Measurements from ENCODE around the gene FYCO1.

Gene FYCO1

DNA sequence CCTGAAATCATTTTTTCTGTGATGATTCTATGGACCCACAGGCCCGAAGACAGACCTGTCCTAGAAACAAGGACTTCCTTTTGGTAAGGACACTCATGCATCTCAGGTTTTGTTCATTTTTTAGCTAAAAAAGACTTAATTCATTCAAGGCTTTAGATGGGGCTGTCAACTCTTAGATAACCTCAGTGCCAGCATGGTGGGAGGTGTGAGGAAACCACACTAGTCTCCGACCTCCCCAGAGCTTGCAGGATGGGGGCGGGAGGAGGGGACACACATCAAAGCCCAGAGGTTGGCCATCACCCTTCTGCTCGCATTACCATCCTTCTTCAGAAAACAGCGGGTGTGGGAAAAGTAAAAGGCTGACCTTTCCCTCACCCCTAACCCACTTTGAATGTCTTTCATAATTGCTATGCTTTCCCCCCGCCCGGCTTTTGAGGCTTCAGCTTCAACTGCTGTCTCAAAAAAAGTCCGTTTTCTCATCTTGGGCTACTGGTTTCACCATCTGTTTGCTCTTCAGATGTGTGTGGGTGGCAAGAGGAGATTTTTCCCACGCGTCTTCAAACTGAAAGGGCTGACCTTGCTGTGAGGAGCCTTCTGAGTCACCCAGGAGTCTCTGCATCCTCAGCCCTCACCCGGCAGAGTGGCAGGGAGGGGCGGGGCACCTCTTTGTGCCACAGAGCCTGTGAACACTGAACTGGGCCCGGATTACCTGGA, 79.9 kb downstream of the FYCO1 start:
- peak; percentile 51 for DNase-seq (ENCODE audit: low read depth)

DNA sequence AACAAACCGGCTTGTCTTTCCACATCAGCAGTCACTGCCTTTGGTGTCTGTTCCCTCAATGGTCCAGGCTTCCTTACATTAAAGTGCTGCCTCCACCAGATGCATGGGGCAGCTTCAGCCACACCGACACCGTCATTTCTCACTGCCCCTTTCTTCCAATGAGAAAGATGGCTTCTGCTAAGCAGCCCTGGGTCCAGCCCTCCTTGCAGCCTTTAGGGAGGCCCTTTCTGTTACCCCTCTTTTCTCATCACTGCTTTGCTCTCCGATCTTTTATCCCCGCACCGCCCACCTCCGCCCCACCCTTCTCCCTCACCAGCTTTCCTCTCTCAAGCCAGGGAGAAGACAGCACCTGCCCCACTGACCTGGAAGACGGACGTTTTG, 80.6 kb downstream of the FYCO1 start:
- DNase-seq (ENCODE audit: low read depth): no peak

DNA sequence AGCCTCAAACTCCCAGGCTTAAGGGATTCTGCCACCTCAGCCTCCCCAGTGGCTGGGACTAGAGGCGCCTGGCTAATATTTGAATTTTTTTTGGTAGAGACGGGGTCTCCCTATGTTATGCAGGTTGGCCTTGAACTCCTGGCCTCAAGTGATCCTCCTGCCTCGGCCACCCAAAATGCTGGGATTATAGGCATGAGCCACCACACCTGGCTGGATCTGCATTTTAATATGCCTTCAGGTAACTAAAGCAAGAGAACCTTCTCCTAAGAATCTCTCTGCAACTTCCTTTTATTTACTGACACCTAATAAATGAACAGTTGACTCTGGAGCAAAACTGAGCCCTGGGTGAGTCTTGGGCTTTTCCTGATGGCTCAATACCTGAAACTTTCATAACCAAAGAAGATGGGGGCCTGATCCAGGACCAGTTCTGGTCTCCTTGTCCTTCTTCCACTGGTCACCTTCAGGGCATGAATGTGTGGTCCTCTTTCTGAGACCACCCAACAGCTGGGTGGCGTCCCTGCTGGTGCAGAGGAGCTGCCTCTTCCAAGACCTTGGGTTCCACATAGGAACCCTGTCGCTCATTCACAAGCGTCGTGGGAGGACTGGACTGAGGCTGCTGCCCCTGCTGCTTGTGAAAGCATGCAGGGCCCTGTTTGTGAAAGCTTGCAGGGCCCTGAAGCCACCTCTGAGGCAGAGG, 81.1 kb downstream of the FYCO1 start:
- no peak for DNase-seq (ENCODE audit: low read depth)

GRCh38 chr3:45912435-45912834, 83.2 kb downstream of the FYCO1 start:
- DNase-seq (ENCODE audit: low read depth): no peak

- DNase-seq (ENCODE audit: low read depth): no peak
Observed at GRCh38 chr3:45911511-45912226, 84.0 kb downstream of the FYCO1 start.

- no peak for DNase-seq (ENCODE audit: low read depth)
Observed at GRCh38 chr3:45910892-45911291, 84.7 kb downstream of the FYCO1 start.

DNA sequence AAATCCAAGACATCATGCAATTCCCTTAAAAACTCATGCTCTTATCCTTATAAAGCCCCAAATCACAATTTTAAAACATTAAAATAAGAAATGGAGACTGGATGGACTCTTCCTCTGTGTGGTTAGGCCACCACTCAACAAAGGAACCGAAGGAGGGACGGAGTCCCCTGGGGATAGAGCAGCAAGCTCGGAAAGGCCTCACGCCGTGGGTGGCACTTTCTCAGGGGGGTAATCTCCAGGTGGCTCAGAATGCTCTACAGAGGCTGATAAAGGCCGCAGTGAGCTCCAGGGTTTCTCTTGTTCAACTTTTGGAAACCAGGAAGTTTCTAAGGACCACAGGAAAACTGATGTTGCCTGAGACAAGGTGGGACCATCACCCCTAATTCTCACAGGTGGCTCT, 86.1 kb downstream of the FYCO1 start:
- no peak for DNase-seq (ENCODE audit: low read depth)

DNA sequence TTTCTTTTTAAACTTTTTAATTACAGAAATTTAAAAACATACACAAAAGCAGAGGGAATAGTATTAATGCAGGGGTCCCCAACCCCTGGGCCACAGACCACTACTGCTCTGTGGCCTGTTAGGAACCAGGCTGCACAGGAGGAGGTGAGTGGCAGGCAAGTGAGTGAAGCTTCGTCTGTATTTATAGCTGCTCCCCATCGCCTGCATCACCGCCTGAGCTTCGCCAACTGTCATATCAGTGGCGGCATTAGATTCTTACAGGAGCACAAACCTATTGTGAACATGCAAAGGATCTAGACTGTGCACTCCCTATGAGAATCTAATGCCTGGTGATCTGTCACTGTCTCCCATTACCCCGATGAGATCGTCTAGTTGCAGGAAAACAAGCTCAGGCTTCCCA, 86.9 kb downstream of the FYCO1 start:
- DNase-seq (ENCODE audit: low read depth): no peak

GRCh38 chr3:45907769-45908705, 87.6 kb downstream of the FYCO1 start:
- DNase-seq (ENCODE audit: low read depth): no peak

- DNase-seq (ENCODE audit: low read depth): no peak
Observed at GRCh38 chr3:45906681-45907407, 88.8 kb downstream of the FYCO1 start.

DNA sequence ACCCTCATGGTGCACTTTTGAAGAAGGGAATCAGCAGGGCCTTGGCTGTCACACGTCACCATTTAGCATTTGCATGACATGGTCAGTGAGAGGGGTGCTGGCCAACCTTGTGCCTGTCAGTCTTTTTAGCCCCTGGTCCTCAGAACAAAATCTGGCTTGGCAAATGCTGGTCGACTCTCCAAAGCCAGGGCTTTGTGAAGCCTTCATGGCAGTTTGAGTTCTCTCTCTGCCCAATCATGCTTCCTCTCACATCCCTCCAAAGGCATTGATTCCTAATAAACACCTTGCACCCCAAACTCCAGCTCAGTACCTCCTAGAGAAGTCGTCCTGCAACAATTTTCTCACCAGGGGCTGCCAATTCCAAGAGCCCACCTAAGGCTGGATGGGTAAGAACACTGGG, 89.9 kb downstream of the FYCO1 start:
- no peak for DNase-seq (ENCODE audit: low read depth)

DNA sequence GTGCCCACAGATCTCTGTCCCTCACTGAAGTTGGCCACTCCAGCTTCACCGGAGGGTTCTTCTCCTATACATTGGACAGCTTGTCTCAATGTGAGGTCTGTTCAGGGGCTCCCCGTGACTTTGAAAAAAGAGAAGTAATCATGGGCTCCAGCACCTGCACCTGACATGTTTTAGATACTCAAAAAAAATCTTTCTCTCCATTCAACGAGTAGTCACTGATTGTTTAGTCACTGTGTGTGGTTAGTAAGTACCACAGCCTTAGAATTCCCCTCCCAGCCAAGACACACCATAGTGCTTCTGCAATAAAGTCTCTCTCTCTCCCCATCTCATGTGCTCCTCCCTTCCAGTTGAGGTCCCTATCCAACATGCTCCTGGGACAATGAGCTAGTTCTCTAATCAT, 90.7 kb downstream of the FYCO1 start:
- DNase-seq (ENCODE audit: low read depth): no peak

GRCh38 chr3:45896956-45897355, 98.7 kb downstream of the FYCO1 start:
- DNase-seq (ENCODE audit: low read depth): no peak

DNA sequence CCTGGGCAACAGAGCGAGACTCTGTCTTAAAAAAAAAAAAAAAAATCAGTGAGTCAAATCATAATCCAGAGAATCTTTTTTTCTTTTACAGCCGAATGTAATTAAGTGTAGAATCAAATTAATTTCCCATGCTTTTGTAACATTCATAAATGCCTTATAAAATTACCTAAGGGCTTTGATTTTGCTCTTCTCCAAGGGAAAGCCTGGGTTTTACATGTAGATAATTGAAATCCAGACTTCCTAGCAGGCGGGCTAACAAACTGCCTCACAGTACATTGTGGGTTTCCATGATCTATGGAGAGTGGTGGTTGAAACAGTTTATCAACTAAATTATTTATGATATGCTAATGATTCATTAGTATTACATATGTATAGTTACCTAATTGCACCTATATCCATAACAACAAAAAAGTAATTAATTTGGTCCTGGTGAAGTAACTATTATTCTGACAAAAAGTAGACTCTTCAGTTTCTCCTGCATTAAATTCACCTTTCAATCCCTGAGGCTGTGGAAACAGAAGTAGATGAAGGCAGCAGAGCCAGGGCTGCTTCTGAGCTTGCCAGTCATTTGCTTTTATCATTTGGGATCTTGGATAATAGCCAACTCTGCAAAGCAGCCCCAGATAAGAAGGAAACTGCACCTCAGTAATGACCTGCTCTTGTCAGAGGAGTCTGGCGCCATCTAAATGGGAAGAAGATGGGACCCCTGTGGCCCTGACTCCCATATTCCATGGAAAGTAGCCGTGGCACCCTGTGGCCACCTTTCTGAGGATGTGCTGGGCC, 99.7 kb downstream of the FYCO1 start:
- no peak for DNase-seq (ENCODE audit: low read depth)

DNA sequence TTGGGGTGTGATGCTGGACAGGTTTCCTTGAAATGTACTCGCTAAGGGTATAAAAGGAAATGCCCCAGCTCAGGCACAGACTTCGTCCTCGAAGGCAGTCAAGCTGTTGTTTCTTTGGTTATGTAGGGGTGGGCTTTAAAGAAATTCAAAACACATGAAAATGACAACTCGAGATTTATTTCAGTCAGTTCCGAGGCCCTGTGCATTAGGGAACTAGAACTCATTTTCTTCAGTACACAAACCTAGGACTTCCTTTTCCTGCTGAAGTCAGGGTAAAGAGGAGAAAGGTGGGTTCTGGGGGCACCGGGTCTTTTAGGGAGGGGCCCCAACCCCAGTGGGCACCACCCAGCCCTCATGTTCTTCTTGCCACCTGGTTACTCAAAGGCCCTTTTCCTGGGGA, 101.6 kb downstream of the FYCO1 start:
- DNase-seq (ENCODE audit: low read depth): no peak

DNA sequence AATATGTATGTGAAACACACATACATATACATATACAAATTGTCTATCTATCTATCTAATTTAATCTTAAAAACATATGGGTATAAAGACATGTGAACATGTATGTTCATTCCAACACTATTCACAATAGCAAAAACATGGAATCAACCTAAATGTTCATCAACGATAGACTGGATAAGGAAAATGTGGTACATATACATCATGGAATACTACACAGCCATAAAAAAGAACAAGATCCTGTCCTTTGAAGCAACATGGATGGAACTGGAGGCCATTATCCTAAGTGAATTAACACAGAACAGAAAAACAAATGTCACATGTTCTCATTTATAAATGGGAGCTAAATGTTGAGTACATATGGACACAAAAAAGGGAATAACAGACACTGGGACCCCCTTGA, 103.5 kb downstream of the FYCO1 start:
- no peak for DNase-seq (ENCODE audit: low read depth)

- no peak for DNase-seq (ENCODE audit: low read depth)
Observed at GRCh38 chr3:45890405-45890804, 105.2 kb downstream of the FYCO1 start.

DNA sequence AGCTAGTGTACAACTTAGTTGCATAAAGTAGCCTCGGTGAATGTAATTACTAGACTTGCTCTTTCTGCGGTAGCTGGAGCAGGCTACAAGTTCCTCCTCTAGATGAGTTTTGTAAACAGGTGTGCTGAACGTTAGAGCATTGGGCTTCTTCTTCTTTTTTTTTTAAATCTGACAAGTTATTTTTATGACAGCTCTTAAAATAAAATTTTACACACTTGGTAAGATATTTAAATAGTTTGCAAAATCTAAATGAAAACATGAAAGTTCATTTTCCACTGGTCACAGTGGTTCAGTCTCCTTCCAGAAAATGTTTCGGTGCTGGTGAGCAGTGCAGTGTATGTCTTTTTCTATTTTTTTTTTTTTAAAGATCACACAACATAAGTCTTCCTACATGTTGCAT, 106.3 kb downstream of the FYCO1 start:
- DNase-seq (ENCODE audit: low read depth): no peak

- DNase-seq (ENCODE audit: low read depth): no peak
Observed at GRCh38 chr3:45887759-45888511, 107.7 kb downstream of the FYCO1 start.

- no peak for DNase-seq (ENCODE audit: low read depth)
Observed at GRCh38 chr3:45887285-45887684, 108.3 kb downstream of the FYCO1 start.

Data from stimulated activated CD8-positive, alpha-beta memory T cell treated with anti-CD3 and anti-CD28 coated beads, Interleukin-15, amount 100 ng/mL, for 1 hour (primary cell).